ENCODE measurements around the gene AKAP11. TPM values are rescaled to one million over a fixed set of nuclear protein-coding genes. Genes with fewer than 3 reads are reported as not detected.

AKAP11 gene
- polyA plus RNA-seq, 1 experiment: 29.8 TPM

- TF ChIP-seq, protein P1, sequence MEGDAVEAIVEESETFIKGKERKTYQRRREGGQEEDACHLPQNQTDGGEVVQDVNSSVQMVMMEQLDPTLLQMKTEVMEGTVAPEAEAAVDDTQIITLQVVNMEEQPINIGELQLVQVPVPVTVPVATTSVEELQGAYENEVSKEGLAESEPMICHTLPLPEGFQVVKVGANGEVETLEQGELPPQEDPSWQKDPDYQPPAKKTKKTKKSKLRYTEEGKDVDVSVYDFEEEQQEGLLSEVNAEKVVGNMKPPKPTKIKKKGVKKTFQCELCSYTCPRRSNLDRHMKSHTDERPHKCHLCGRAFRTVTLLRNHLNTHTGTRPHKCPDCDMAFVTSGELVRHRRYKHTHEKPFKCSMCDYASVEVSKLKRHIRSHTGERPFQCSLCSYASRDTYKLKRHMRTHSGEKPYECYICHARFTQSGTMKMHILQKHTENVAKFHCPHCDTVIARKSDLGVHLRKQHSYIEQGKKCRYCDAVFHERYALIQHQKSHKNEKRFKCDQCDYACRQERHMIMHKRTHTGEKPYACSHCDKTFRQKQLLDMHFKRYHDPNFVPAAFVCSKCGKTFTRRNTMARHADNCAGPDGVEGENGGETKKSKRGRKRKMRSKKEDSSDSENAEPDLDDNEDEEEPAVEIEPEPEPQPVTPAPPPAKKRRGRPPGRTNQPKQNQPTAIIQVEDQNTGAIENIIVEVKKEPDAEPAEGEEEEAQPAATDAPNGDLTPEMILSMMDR (IDR thresholded peaks at IDR 0.05; ENCODE audit: low read depth, low read length): no peak
- Histone ChIP-seq H3K4me3 (ENCODE audit: low read depth, low read length) (peak overlapping the region; percentile 83), H3K27me3 (ENCODE audit: control insufficient read depth, insufficient read depth, low read length) (no peaks in the 10 kb centered on the region), H3K9me3 (ENCODE audit: control insufficient read depth, insufficient read depth, low read length) (no peaks in the 10 kb centered on the region; the same call in 1 of the 2 replicates), H3K27ac (ENCODE audit: low read depth, low read length) (peak overlapping the region; percentile 87)
- peak; percentile 98 for DNase-seq (ENCODE audit: low read depth, low spot score)
- ChIA-PET POLR2A (interaction anchor here (1.4 kb wide), 1 partner anchor 12 kb away, joined by 3 read pairs; no protein-coding TSS in a partner anchor), CTCF (no interaction called here)
Observed at GRCh38 chr13:42271337-42272114, 426 bp upstream of the AKAP11 start.

DNA sequence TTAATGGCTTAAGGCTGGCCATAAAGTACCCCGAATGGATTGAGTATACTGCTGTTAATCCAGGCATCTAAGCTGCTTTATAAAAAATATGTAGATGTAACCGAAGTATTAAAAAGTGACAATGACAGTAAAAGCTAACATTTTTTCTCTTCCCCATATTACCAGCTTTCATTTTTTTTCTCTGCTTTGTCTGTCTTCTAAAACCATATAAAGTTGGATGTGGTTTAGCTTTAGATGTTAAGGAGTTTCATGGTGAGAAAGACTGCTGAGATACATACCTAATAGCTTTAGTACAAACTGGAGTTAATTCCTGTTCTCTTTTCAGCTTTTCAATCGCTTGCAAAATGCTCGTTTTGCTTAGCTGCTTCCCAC is 838 bp downstream of the AKAP11 start:
- no peaks in the 10 kb centered on the region; the same call in 1 of the 2 replicates for H3K9me3 ChIP-seq (ENCODE audit: control insufficient read depth, insufficient read depth, low read length)
- H3K27ac ChIP-seq (ENCODE audit: low read depth, low read length): peak overlapping the region; percentile 54
- POLR2A ChIA-PET: no interaction called here
- DNase-seq (ENCODE audit: low read depth, low spot score): no peak
- H3K27me3 ChIP-seq (ENCODE audit: control insufficient read depth, insufficient read depth, low read length): no peaks in the 10 kb centered on the region
- H3K4me3 ChIP-seq (ENCODE audit: low read depth, low read length): peak overlapping the region; percentile 83
- TF ChIP-seq, protein P1 (IDR thresholded peaks at IDR 0.05; ENCODE audit: low read depth, low read length): no peak
- CTCF ChIA-PET: interaction anchor here (1.1 kb wide), 1 partner anchor 395 kb away, joined by 3 read pairs; no protein-coding TSS in a partner anchor

- no peaks in the 10 kb centered on the region for H3K27me3 ChIP-seq (ENCODE audit: control insufficient read depth, insufficient read depth, low read length)
- no peaks in the 10 kb centered on the region; the same call in 1 of the 2 replicates for H3K9me3 ChIP-seq (ENCODE audit: control insufficient read depth, insufficient read depth, low read length)
- TF ChIP-seq, protein P1 (IDR thresholded peaks at IDR 0.05; ENCODE audit: low read depth, low read length): no peak
- DNase-seq (ENCODE audit: low read depth, low spot score): no peak
- no peak overlapping the region for H3K27ac ChIP-seq (ENCODE audit: low read depth, low read length)
- ChIA-PET POLR2A (no interaction called here), CTCF (no interaction called here)
- no peak overlapping the region for H3K4me3 ChIP-seq (ENCODE audit: low read depth, low read length)
Observed at GRCh38 chr13:42274386-42275097, 2.6 kb downstream of the AKAP11 start.

DNA sequence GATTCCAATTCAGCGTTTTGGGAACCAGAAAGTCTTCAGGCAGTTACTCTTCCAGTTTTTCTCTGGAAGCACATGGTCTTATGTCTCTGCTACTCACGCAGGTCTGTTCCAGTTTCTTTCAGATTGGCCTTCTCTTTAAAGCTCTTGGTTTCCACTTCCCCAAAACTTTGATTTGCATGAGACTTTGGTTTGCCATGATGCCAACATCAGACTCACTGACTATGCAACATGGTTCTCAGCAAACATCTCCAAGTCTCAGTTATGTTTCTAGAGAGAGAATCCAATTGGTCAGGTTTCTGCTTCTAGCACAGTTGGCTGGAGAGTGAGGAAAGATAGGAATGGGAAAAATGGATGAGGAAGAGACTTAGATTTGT is 3.1 kb downstream of the AKAP11 start:
- CTCF ChIA-PET: no interaction called here

More for the DNA sequence above, 3.1 kb downstream of the AKAP11 start:
- H3K27ac ChIP-seq (ENCODE audit: low read depth, low read length): no peak overlapping the region
- DNase-seq (ENCODE audit: low read depth, low spot score): no peak
- POLR2A ChIA-PET: no interaction called here
- TF ChIP-seq, protein P1 (IDR thresholded peaks at IDR 0.05; ENCODE audit: low read depth, low read length): no peak
- H3K27me3 ChIP-seq (ENCODE audit: control insufficient read depth, insufficient read depth, low read length): no peaks in the 10 kb centered on the region
- no peak overlapping the region for H3K4me3 ChIP-seq (ENCODE audit: low read depth, low read length)
- no peaks in the 10 kb centered on the region; the same call in 1 of the 2 replicates for H3K9me3 ChIP-seq (ENCODE audit: control insufficient read depth, insufficient read depth, low read length)
